ENCODE measurements around the gene TSPAN3.
A peak's percentile ranks its signal among the peaks of the same experiment; 100 is the strongest.

Gene TSPAN3

DNA sequence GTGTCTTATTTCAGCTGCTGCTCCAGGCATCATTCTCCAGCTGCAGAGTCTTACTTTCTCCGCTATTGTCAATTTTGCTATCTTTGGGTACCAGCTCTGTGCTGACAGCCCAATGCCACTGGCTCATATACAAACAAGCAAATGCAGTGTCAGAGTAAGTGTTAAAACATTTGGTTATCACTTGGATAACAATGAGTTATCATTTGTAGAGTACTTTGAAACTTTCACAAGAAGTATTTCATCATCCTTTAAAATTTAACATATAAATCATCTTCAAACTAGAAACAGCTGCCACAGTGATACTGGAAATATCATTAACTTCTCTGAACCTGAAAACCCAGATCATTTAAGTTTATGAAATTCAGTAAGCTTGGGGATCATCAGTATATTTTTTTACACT lies 13.8 kb downstream of the TSPAN3 start:
- Mint-ChIP-seq H3K4me1 (ENCODE audit: low read depth) (peaks cover 13% of the 10 kb centered on the region), H3K27me3 (ENCODE audit: low read depth) (no peaks in the 10 kb centered on the region), H3K27ac (no peak overlapping the region), H3K9me3 (no peaks in the 10 kb centered on the region), H3K4me3 (no peak overlapping the region), H3K36me3 (ENCODE audit: low read depth) (peaks cover 8% of the 10 kb centered on the region)
- no peak for DNase-seq (ENCODE audit: low spot score)

DNA sequence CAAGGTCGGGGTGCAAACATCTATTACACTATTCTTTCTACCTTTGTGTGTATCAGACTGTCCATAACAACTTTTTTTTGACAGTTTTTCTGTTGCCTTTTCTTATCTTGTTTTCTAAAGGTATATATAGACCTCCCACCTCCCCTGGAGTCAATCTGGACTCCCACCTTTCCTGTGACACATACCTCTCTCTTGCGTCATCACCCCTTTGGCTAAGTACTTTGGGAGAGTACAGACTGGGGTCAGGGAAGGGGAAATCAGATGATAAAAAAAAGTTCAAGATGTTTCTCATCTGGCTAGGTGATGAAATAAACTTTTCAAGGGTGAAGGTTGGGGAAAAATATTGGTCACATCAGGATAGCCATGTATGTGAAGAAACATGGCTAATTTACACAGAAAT lies 17.2 kb downstream of the TSPAN3 start:
- Mint-ChIP-seq H3K9me3 (no peaks in the 10 kb centered on the region), H3K27ac (no peak overlapping the region), H3K27me3 (ENCODE audit: low read depth) (no peaks in the 10 kb centered on the region), H3K4me3 (no peak overlapping the region), H3K36me3 (ENCODE audit: low read depth) (peaks cover 11% of the 10 kb centered on the region), H3K4me1 (ENCODE audit: low read depth) (peaks cover 5% of the 10 kb centered on the region)
- no peak for DNase-seq (ENCODE audit: low spot score)

- Mint-ChIP-seq H3K36me3 (ENCODE audit: low read depth) (peaks cover 11% of the 10 kb centered on the region), H3K9me3 (no peaks in the 10 kb centered on the region), H3K4me1 (ENCODE audit: low read depth) (peaks cover under 1% of the 10 kb centered on the region), H3K27me3 (ENCODE audit: low read depth) (no peaks in the 10 kb centered on the region), H3K4me3 (no peak overlapping the region), H3K27ac (no peak overlapping the region)
- no peak for DNase-seq (ENCODE audit: low spot score)
Observed at GRCh38 chr15:77052556-77052955, 18.4 kb downstream of the TSPAN3 start.

DNA sequence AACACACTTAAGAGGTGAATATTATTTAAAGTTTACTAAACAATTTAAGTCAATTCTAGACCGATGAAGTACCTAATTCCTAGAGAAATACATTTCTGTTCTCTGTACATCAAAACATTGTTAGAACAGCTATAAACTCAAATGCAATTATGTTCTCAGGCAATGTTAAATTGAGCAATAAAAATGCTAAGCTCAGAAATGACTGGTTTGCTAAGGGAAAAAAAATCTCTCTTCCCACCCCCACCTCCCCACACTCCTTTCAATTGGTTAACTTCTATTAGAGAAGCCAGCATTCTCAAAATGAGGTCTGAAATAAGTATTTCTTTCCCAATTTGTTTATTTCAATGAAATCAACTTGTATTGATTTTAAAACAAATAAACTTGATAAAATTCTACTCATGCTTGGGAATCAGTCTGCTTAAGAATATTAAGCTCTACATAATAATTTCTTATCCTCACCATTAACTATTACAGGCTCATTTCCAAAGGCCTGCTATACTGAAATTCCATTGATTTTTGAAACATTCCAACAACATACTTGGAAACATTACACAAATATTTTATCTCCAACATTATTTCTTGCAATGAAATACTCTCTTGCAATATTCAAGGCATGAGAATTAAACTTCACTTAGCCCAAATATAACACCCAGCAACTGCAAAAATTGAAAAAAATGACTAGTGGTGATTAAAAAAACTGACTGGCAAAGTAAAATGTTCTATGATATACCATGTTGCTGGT lies 22.6 kb downstream of the TSPAN3 start:
- no peaks in the 10 kb centered on the region for H3K27me3 Mint-ChIP-seq (ENCODE audit: low read depth)
- no peak for DNase-seq (ENCODE audit: low spot score)
- H3K27ac Mint-ChIP-seq, result no peak overlapping the region
- H3K9me3 Mint-ChIP-seq, result no peaks in the 10 kb centered on the region
- no peak overlapping the region for H3K4me3 Mint-ChIP-seq
- H3K36me3 Mint-ChIP-seq (ENCODE audit: low read depth), result peaks cover 31% of the 10 kb centered on the region
- H3K4me1 Mint-ChIP-seq (ENCODE audit: low read depth), result no peaks in the 10 kb centered on the region

- H3K9me3 Mint-ChIP-seq, result no peaks in the 10 kb centered on the region
- H3K36me3 Mint-ChIP-seq (ENCODE audit: low read depth), result peaks cover 31% of the 10 kb centered on the region
Observed at GRCh38 chr15:77046704-77047412, 24.1 kb downstream of the TSPAN3 start.

DNA sequence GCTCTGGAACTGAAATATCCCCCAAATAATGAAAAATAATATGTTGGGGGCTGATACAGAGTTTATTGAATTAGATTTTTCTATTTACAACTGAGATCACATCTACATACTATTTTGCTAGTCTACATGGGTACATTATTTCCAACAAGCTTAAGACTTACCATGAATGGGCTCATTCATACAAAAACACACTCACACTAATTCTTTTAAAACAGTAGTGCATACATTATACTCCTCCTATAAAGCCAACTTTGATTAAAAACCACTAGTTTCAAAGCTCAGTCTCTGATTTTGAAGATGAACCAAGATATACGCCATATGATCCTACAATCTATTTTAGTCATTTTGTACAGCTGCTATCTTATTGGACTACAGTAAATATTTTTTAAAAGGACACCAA lies 24.9 kb downstream of the TSPAN3 start:
- H3K4me1 Mint-ChIP-seq (ENCODE audit: low read depth), result no peaks in the 10 kb centered on the region
- DNase-seq (ENCODE audit: low spot score), result no peak
- no peak overlapping the region for H3K27ac Mint-ChIP-seq
- no peaks in the 10 kb centered on the region for H3K27me3 Mint-ChIP-seq (ENCODE audit: low read depth)
- H3K9me3 Mint-ChIP-seq, result no peaks in the 10 kb centered on the region
- H3K4me3 Mint-ChIP-seq, result no peak overlapping the region
- peaks cover 32% of the 10 kb centered on the region for H3K36me3 Mint-ChIP-seq (ENCODE audit: low read depth)

More at GRCh38 chr15:77046704-77047412, 24.1 kb downstream of the TSPAN3 start:
- Mint-ChIP-seq H3K4me1 (ENCODE audit: low read depth) (no peaks in the 10 kb centered on the region), H3K4me3 (no peak overlapping the region), H3K27me3 (ENCODE audit: low read depth) (no peaks in the 10 kb centered on the region), H3K27ac (no peak overlapping the region)
- DNase-seq (ENCODE audit: low spot score), result no peak

DNA sequence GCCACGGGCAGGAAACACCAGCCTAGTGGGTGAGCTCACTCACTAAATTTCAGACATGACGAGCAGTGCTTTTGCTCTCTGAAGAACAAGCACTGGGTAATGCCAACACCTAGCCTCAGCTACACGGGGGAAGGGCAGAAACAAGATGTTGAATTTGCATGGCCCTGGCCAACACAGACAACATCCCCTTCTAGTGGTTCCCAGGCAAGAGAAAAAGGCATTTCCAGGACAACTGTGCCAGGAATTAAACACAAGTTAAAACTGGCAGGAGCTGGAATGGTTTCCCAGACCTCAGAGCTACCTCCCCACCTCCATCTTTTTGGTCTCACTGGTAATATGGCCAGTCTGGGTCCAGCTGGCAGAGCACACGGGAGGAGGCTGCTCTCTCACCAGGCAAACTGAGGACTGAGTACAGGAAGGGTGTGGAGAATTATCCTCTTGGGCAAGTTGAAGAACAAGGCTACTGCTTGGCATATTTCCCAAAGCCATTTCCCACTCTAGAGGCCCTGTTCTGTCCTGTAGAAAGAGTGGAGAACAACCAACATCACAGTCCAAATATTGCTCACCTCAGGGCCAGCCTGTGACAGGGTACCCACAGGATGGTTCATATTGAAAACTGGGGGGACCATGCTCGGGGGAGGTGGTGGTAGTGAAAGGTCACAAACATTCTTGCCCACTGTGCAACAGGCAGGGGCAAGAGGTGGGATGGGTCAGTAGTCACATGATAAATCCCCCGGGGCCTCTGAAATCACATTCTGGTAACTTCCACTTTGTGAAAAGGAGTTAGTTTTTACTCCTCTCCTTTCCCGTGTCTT lies 26.5 kb downstream of the TSPAN3 start:
- DNase-seq (ENCODE audit: low spot score), result no peak
- Mint-ChIP-seq H3K4me3 (no peak overlapping the region), H3K36me3 (ENCODE audit: low read depth) (peaks cover 41% of the 10 kb centered on the region), H3K27ac (peak overlapping the region; percentile 28), H3K4me1 (ENCODE audit: low read depth) (peaks cover 3% of the 10 kb centered on the region), H3K9me3 (no peaks in the 10 kb centered on the region), H3K27me3 (ENCODE audit: low read depth) (no peaks in the 10 kb centered on the region)

DNA sequence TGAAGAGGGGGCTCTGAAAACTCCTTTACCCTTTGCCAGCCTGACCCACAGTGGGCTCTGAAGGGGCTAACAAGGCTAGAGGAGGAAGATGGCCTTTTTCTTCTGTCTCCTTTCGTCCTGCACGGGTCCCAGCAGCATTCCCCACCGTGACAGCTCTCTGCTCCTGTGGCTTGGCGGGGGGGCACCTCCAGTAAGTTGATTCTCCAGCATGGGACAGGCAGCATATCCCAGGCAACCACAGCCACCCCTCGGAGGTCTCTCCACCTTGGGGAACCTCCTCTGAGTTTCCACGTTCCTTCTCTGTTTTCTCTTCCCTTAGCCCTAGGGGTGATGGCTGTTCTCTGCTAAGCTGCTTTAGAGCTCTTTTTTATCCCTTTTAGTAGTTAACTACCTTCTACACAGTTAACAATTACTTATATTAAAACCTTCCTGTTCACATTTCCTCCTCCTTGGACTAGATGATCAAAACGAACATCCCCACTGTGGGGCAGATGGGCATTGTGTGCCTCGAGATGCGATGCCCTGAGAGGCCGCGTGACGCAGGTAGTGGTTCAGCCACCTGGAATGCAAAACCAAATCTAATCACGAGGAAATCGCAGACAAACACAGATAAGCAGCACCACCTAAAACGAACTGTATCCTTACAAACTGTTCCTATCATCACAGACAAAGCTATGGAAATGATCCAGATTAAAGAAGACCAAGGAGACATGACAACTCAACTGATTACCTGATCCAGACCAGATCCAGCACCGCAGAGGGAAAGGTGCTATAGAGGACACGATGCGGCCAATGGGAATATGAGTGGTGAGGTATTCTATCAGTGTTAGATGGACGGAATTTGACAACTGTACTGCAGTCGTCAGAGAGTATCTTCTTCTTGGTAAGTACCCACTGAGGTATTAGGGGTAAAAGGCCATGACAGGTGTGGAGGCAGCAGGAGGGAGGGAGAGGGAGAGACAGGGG lies 27.7 kb downstream of the TSPAN3 start:
- Mint-ChIP-seq H3K27me3 (ENCODE audit: low read depth) (no peaks in the 10 kb centered on the region), H3K9me3 (peaks cover 4% of the 10 kb centered on the region), H3K4me1 (ENCODE audit: low read depth) (peaks cover 7% of the 10 kb centered on the region), H3K4me3 (no peak overlapping the region), H3K36me3 (ENCODE audit: low read depth) (peaks cover 46% of the 10 kb centered on the region), H3K27ac (peak overlapping the region; percentile 21)
- no peak for DNase-seq (ENCODE audit: low spot score)

DNA sequence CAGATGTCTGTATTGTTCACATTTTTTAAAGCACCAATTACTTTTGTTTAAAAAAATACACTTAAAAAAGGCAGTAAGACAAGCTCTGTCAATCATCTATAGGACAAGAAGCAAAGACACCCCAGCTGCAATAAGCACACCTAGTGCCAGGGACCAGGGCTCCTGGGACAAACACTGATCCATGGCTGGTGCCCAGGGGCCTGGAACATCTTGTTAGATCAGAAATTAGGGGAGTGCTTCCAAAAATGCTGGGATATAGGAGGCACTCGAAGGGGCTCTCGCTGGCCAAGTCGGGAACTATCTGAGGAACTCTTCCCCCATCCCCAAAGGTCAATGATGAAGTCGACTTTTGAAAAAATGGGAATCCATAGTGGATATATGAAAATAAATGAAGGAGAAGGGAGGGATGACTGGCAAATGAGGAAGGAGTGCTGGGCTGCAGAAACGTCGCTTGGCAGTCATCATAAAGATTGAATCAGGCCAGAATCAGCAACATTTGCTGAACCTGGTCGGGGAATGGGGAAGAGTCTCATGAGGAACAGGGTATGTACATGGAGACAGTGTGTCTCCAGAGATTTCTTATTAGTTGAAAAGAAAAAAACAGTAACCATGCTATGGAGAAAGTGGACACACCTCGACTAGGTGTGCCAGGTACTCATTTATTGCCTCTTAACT lies 28.5 kb downstream of the TSPAN3 start:
- H3K27me3 Mint-ChIP-seq (ENCODE audit: low read depth), result no peaks in the 10 kb centered on the region
- peaks cover 7% of the 10 kb centered on the region for H3K4me1 Mint-ChIP-seq (ENCODE audit: low read depth)
- no peak overlapping the region for H3K4me3 Mint-ChIP-seq
- peaks cover 4% of the 10 kb centered on the region for H3K9me3 Mint-ChIP-seq
- no peak for DNase-seq (ENCODE audit: low spot score)
- no peak overlapping the region for H3K27ac Mint-ChIP-seq
- H3K36me3 Mint-ChIP-seq (ENCODE audit: low read depth), result peaks cover 51% of the 10 kb centered on the region

- no peak overlapping the region for H3K4me3 Mint-ChIP-seq
- H3K27me3 Mint-ChIP-seq (ENCODE audit: low read depth), result no peaks in the 10 kb centered on the region
- H3K36me3 Mint-ChIP-seq (ENCODE audit: low read depth), result peaks cover 60% of the 10 kb centered on the region
- H3K4me1 Mint-ChIP-seq (ENCODE audit: low read depth), result peaks cover 7% of the 10 kb centered on the region
- H3K27ac Mint-ChIP-seq, result peak overlapping the region; percentile 23
- peaks cover 4% of the 10 kb centered on the region for H3K9me3 Mint-ChIP-seq
- DNase-seq (ENCODE audit: low spot score), result peak; percentile 3
Observed at GRCh38 chr15:77040673-77041072, 30.2 kb downstream of the TSPAN3 start.

GRCh38 chr15:77039848-77040247 lies 31.1 kb downstream of the TSPAN3 start:
- Mint-ChIP-seq H3K27ac (peak overlapping the region; percentile 26), H3K27me3 (ENCODE audit: low read depth) (no peaks in the 10 kb centered on the region), H3K4me3 (no peak overlapping the region), H3K36me3 (ENCODE audit: low read depth) (peaks cover 61% of the 10 kb centered on the region), H3K4me1 (ENCODE audit: low read depth) (peaks cover 7% of the 10 kb centered on the region), H3K9me3 (peaks cover 4% of the 10 kb centered on the region)
- peak; percentile 3 for DNase-seq (ENCODE audit: low spot score)

- Mint-ChIP-seq H3K4me3 (no peak overlapping the region), H3K36me3 (ENCODE audit: low read depth) (peaks cover 64% of the 10 kb centered on the region), H3K9me3 (peaks cover 4% of the 10 kb centered on the region), H3K27ac (peak overlapping the region; percentile 26), H3K27me3 (ENCODE audit: low read depth) (no peaks in the 10 kb centered on the region), H3K4me1 (ENCODE audit: low read depth) (peaks cover 7% of the 10 kb centered on the region)
- peak; percentile 5 for DNase-seq (ENCODE audit: low spot score)
Observed at GRCh38 chr15:77039217-77039533, 31.7 kb downstream of the TSPAN3 start.
